ENCODE measurements around the gene CD81.

- no peak for TF ChIP-seq CTCF (IDR thresholded peaks at IDR 0.05; ENCODE audit: low read depth, low read length)
- no peak for TF ChIP-seq EZH2phosphoT487 (IDR thresholded peaks at IDR 0.05; ENCODE audit: low read depth)
Measured at GRCh38 chr11:2374456-2375201, 2.5 kb upstream of the CD81 start.
